CD4-positive, alpha-beta T cell (primary cell): Measurements from ENCODE around the gene SPATA31C2. TPM values are rescaled to one million over a fixed set of nuclear protein-coding genes. Genes with fewer than 3 reads are reported as not detected.

Experiments used
- ATAC-seq: fragments of 200-7000 bp; cut with Tn5 transposase; one replicate; pipeline ENCODE4 v1.10.0; 2022; ENCODE audit warnings: mild to moderate bottlenecking; ENCODE audit not compliant: poor library complexity
- CTCF ChIA-PET: fragments of 350-600 bp; sonication (Branson Sonifier 250); formaldehyde crosslinking; loops from one replicate; lab custom pipeline; 2021; ENCODE audit warnings: antibody characterized with exemption, inconsistent platforms; lab: Charles Lee
- POLR2A ChIA-PET: fragments of 350-600 bp; sonication (Branson Sonifier 250); formaldehyde crosslinking; loops from one replicate; lab custom pipeline; 2021; ENCODE audit warnings: antibody characterized with exemption, inconsistent platforms; lab: Charles Lee
- DNase-seq, 14 experiments: peaks; one replicate each; pipeline ENCODE4 v3.0.0-alpha.2; 2013 to 2020; ENCODE audit warnings: mixed read lengths in 2 of 14
- H3K27ac ChIP-seq, 2 donors: one replicate each; pipeline versions ENCODE4 v1.5.1 to v1.7.0; 2013; ENCODE audit warnings: low read length in 2 of 2, low read depth in 1 of 2, mild to moderate bottlenecking in 1 of 2
- H3K27me3 ChIP-seq, 2 experiments: 1 replicate in 1 of 2; 2 replicates in 1 of 2; pipeline versions ENCODE4 v1.6.1 to v1.7.0; 2013; ENCODE audit warnings: low read length in 2 of 2, control low read depth in 1 of 2, mild to moderate bottlenecking in 1 of 2, moderate library complexity in 1 of 2; ENCODE audit not compliant: insufficient read depth in 2 of 2, control insufficient read depth in 1 of 2
- H3K36me3 ChIP-seq: one replicate; pipeline ENCODE4 v1.6.1; 2013; ENCODE audit warnings: low read length, control low read depth; ENCODE audit not compliant: insufficient read depth
- H3K4me1 ChIP-seq: one replicate; pipeline ENCODE4 v1.6.1; 2013; ENCODE audit warnings: low read length, control low read depth; ENCODE audit not compliant: insufficient read depth
- H3K4me3 ChIP-seq: one replicate; pipeline ENCODE4 v1.5.1; 2013; ENCODE audit warnings: mild to moderate bottlenecking, low read length, moderate library complexity
- H3K9me3 ChIP-seq, 2 experiments: 1 replicate in 1 of 2; 2 replicates in 1 of 2; pipeline versions ENCODE4 v1.6.1 to v1.7.0; 2013; ENCODE audit warnings: low read length in 2 of 2, mild to moderate bottlenecking in 2 of 2, control low read depth in 1 of 2, moderate library complexity in 1 of 2; ENCODE audit not compliant: control insufficient read depth in 1 of 2, insufficient read depth in 1 of 2
- H3K27ac Mint-ChIP-seq: one replicate; pipeline ENCODE4 v1.8.0; 2020; ENCODE audit warnings: mixed read lengths
- H3K27me3 Mint-ChIP-seq: one replicate; pipeline ENCODE4 v1.8.0; 2021; ENCODE audit warnings: mixed read lengths
- H3K36me3 Mint-ChIP-seq: one replicate; pipeline ENCODE4 v1.8.0; 2021; ENCODE audit warnings: low read depth, mixed read lengths
- H3K4me1 Mint-ChIP-seq: one replicate; pipeline ENCODE4 v1.8.0; 2021; ENCODE audit warnings: low read depth, mixed read lengths
- H3K4me3 Mint-ChIP-seq: one replicate; pipeline ENCODE4 v1.8.0; 2020; ENCODE audit warnings: mild to moderate bottlenecking, mixed read lengths
- H3K9me3 Mint-ChIP-seq: one replicate; pipeline ENCODE4 v1.8.0; 2020; ENCODE audit warnings: mixed read lengths
- CTCF ChIP-seq: fragments of 200-600 bp; IDR thresholded peaks from one replicate; pipeline ENCODE4 v1.8.0; 2022; ENCODE audit warnings: antibody characterized with exemption, mild to moderate bottlenecking
- intact Hi-C, 2 experiments: fragments of 100-400 bp; cut with DNase I in 1 of 2; cut with micrococcal nuclease in 1 of 2; formaldehyde crosslinking; loops; one replicate each; pipeline versions ENCODE4 v1.15.1 to v1.9.0; 2023 to 2025; cut with DNase I, micrococcal nuclease
- total RNA-seq, 174 experiments: library from RNA in 2 of 174; stranded (reverse) in 2 of 174; gene quantifications; one replicate each; pipeline ENCODE4 v1.2.3 and lab custom pipeline; 2021 to 2026

SPATA31C2 gene
- total RNA-seq, 2 experiments from 2014 or later: not detected

- POLR2A ChIA-PET: no interaction called here
These were observed 48.1 kb downstream of the SPATA31C2 start for GRCh38 chr9:88090151-88090581.

GRCh38 chr9:88087906-88088305 lies 50.4 kb downstream of the SPATA31C2 start:
- CTCF ChIA-PET: no interaction called here
- H3K4me3 Mint-ChIP-seq: no peak overlapping the region
- no peak for TF ChIP-seq CTCF
- intact Hi-C loops: no loop called here
- DNase-seq (no peak), ATAC-seq (no peak)
- POLR2A ChIA-PET: no interaction called here
- no peak overlapping the region for H3K27ac ChIP-seq
- H3K36me3 ChIP-seq: no peaks in the 10 kb centered on the region
- no peak overlapping the region for H3K4me3 ChIP-seq
- H3K9me3 ChIP-seq: peaks cover 0 to under 1% of the 10 kb centered on the region in 2 experiments
- H3K4me1 ChIP-seq: no peaks in the 10 kb centered on the region
- no peaks in the 10 kb centered on the region for H3K27me3 ChIP-seq
- no peaks in the 10 kb centered on the region for H3K9me3 Mint-ChIP-seq
- no peaks in the 10 kb centered on the region for H3K27me3 Mint-ChIP-seq
- H3K4me1 Mint-ChIP-seq: no peaks in the 10 kb centered on the region
- H3K27ac Mint-ChIP-seq: no peak overlapping the region
- no peaks in the 10 kb centered on the region for H3K36me3 Mint-ChIP-seq

More at GRCh38 chr9:88090151-88090581, 48.1 kb downstream of the SPATA31C2 start:
- Histone ChIP-seq H3K9me3 (no peaks in the 10 kb centered on the region), H3K27ac (no peak overlapping the region), H3K4me1 (no peaks in the 10 kb centered on the region), H3K4me3 (no peak overlapping the region), H3K36me3 (no peaks in the 10 kb centered on the region), H3K27me3 (no peaks in the 10 kb centered on the region)
- TF ChIP-seq CTCF: no peak
- no peaks in the 10 kb centered on the region for H3K36me3 Mint-ChIP-seq
- no peak overlapping the region for H3K27ac Mint-ChIP-seq
- intact Hi-C loops: no loop called here
- CTCF ChIA-PET: no interaction called here
- H3K4me3 Mint-ChIP-seq: no peak overlapping the region
- ATAC-seq (no peak), DNase-seq (no peak)
- H3K4me1 Mint-ChIP-seq: no peaks in the 10 kb centered on the region
- H3K9me3 Mint-ChIP-seq: no peaks in the 10 kb centered on the region
- H3K27me3 Mint-ChIP-seq: no peaks in the 10 kb centered on the region

GRCh38 chr9:88085476-88085875 lies 52.8 kb downstream of the SPATA31C2 start:
- no peak overlapping the region for H3K27ac Mint-ChIP-seq
- intact Hi-C loops: no loop called here
- TF ChIP-seq CTCF: no peak
- Histone ChIP-seq H3K27ac (no peak overlapping the region), H3K9me3 (peaks cover 0 to 10% of the 10 kb centered on the region in 2 experiments), H3K4me3 (no peak overlapping the region), H3K36me3 (no peaks in the 10 kb centered on the region), H3K4me1 (no peaks in the 10 kb centered on the region), H3K27me3 (no peaks in the 10 kb centered on the region)
- H3K27me3 Mint-ChIP-seq: no peaks in the 10 kb centered on the region
- H3K9me3 Mint-ChIP-seq: no peaks in the 10 kb centered on the region
- ChIA-PET POLR2A (no interaction called here), CTCF (no interaction called here)
- H3K36me3 Mint-ChIP-seq: no peaks in the 10 kb centered on the region
- H3K4me3 Mint-ChIP-seq: no peak overlapping the region
- ATAC-seq (no peak), DNase-seq (no peak)
- H3K4me1 Mint-ChIP-seq: no peaks in the 10 kb centered on the region
